SH-SY5Y (cell line): ENCODE results near the gene GP1BA.

Experiments
- GATA2 ChIP-seq: IDR thresholded peaks from 2 replicates; pipeline ENCODE4 v1.6.1; 2011; ENCODE audit warnings: mild to moderate bottlenecking, low read depth, low read length
- GATA3 ChIP-seq: IDR thresholded peaks from 2 replicates; pipeline ENCODE4 v1.6.1; 2011; ENCODE audit warnings: low read depth, mild to moderate bottlenecking, low read length, moderate library complexity

- TF ChIP-seq GATA3, result no peak
- TF ChIP-seq GATA2, result peak; percentile 85
Measured at GRCh38 chr17:4950075-4950745, 18.1 kb downstream of the GP1BA start.
